BLaER1 treated with 17β-estradiol and CSF1 and Interleukin-3, amounts not matched to agents 10 nM and 100 nM (cell line): ENCODE data around the gene PERCC1.
"Not testable (repeated sequence)": the region's sequence is repeated elsewhere in the genome, so short reads cannot be mapped to it uniquely, and the experiment has no call there.

Experiments
- H3K27ac ChIP-seq, 11 experiments: shearing (Covaris generic); formaldehyde crosslinking; 2 replicates each; pipeline ENCODE4 v1.8.1; 2022
- H3K27me3 ChIP-seq, 11 experiments: shearing (Covaris generic); formaldehyde crosslinking; 2 replicates each; pipeline ENCODE4 v1.8.1; 2022
- H3K36me3 ChIP-seq, 11 experiments: shearing (Covaris generic); formaldehyde crosslinking; 2 replicates each; pipeline ENCODE4 v1.8.1; 2022
- H3K4me1 ChIP-seq, 10 experiments: shearing (Covaris generic); formaldehyde crosslinking; 2 replicates each; pipeline ENCODE4 v1.8.1; 2022
- H3K4me2 ChIP-seq, 11 experiments: shearing (Covaris generic); formaldehyde crosslinking; 2 replicates each; pipeline ENCODE4 v1.8.1; 2022
- H3K4me3 ChIP-seq, 10 experiments: shearing (Covaris generic); formaldehyde crosslinking; 2 replicates each; pipeline ENCODE4 v1.8.1; 2022
- H3K9ac ChIP-seq, 11 experiments: shearing (Covaris generic); formaldehyde crosslinking; 2 replicates each; pipeline ENCODE4 v1.8.1; 2022
- H3K9me3 ChIP-seq, 11 experiments: shearing (Covaris generic); formaldehyde crosslinking; replicated peaks in 1 of 11; 2 replicates each; pipeline ENCODE4 v1.8.1; 2022
- H4K20me1 ChIP-seq, 11 experiments: shearing (Covaris generic); formaldehyde crosslinking; 2 replicates each; pipeline ENCODE4 v1.8.1; 2022
- Cebpa-rat ChIP-seq, 11 experiments: shearing (Covaris generic); IDR thresholded peaks; 2 replicates each; pipeline ENCODE4 v1.8.1; 2022

PERCC1 gene

GRCh38 chr16:1433756-1434155, 2.9 kb downstream of the PERCC1 start:
- Histone ChIP-seq H3K9me3 (no peaks in the 10 kb centered on the region), H3K4me1 (peaks cover 46 to 92% (median 84%) of the 10 kb centered on the region in 10 experiments), H3K36me3 (no peaks in the 10 kb centered on the region; a peak in 1 of 22 replicates), H3K4me2 (peak overlapping the region; percentile 67 to 99 (median 94); a peak in 21 of 22 replicates), H3K4me3 (peak overlapping the region in 8 of 10 experiments; percentile 43 to 66 (median 55); a peak in 15 of 20 replicates), H3K9ac (peak overlapping the region in 10 of 11 experiments; percentile 43 to 80 (median 78); a peak in 18 of 22 replicates), H4K20me1 (no peaks in the 10 kb centered on the region), H3K27ac (peak overlapping the region in 9 of 11 experiments; percentile 39 to 84 (median 78); a peak in 17 of 22 replicates), H3K27me3 (peaks cover 0 to 4% (median 0%) of the 10 kb centered on the region in 11 experiments; a peak in 1 of 22 replicates)
- no peak for TF ChIP-seq Cebpa-rat (IDR thresholded peaks at IDR 0.05)

DNA sequence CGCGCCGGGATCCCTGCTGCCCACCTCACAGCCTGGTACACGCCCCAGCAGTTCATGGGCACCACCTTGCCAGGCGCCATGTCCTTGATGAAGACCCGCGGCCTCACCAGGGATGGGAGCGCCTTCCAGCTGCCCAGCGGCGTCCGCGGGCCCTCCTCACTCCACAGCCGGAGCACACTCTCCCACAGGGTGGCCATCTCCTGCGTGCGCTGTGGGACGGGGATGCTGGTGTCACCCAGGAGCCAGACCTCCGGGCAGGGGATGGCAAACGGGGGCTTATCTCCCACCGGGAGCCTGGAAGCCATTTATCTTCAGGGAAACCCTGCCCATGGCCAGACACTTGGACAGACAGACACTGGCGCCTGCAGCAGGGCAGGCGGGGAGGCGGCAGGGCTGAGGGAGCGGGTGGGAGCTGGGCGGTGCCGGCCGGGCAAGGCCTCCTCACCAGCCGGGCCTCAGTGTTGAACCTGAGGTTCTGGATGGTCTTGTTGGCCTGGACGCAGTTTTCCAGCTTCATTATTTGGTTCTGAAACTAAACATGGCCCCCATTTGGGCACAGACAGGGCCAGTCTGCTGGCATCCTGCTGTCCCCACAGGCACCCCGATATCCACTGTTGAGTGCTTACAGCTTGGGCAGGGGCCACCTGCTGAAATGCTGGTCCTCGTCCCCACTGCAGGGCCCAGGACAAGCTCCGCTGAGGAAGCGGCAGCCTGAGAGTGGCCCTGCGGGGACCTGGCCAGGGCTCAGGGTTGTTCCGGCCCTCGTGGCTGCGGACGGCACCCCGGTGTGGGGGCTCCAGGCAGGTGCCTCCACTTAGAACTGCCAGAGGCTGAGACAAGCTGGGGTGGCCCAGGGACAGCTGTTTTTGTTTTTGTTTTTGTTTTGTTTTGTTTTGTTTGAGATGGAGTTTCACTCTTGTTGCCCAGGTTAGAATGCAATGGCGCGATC, 4.0 kb downstream of the PERCC1 start:
- no peak overlapping the region; a peak in 1 of 22 replicates for H3K27ac ChIP-seq
- H3K4me2 ChIP-seq = peak overlapping the region in 2 of 11 experiments; percentile 6 to 8; a peak in 1 of 22 replicates
- no peak overlapping the region; a peak in 1 of 22 replicates for H3K9ac ChIP-seq
- H3K9me3 ChIP-seq = no peaks in the 10 kb centered on the region
- H3K4me3 ChIP-seq = no peak overlapping the region
- peaks cover 0 to 4% (median 0%) of the 10 kb centered on the region in 11 experiments; a peak in 1 of 22 replicates for H3K27me3 ChIP-seq
- no peaks in the 10 kb centered on the region for H4K20me1 ChIP-seq
- TF ChIP-seq Cebpa-rat (IDR thresholded peaks at IDR 0.05) = no peak
- H3K4me1 ChIP-seq = peaks cover 35 to 92% (median 83%) of the 10 kb centered on the region in 10 experiments
- H3K36me3 ChIP-seq = no peaks in the 10 kb centered on the region; a peak in 1 of 22 replicates

DNA sequence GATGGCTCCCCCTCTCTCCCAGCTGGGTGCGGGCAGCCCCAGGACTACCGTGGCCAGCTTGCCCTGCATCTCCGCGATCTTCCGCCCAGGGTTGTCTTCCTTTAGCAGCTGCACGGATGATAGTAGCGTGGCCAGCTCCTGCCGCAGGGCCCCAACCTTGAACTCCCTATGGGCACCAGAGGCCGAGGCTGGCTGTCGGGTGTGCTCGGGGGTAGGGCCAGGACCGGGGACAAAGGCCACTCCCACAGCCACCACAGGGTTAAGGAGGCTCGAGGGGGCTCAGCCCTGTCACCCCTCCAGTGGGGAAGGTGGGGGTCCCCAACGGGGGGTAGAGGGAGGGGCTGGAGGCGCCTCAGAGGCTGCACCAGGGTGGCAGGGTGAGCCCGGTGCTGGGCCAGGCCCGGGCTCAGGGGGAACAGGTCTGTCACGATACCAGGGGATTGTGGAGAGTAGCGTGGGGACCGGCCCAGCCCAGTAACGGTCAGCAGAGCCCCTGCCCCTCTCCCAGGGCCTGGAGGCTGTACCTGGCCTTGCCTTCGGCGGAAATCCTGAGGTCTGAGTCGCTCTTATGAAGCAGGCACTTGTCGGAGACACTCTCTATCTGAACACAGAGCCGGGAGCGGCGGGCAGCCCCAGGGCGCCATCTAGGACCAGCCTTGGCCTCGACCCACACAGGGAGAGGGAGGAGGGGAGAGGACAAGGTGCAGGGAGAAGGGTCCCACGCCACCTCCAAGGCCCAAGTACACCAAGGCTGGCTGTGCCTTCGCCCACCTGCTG, 5.2 kb downstream of the PERCC1 start:
- Histone ChIP-seq H3K36me3 (no peaks in the 10 kb centered on the region; a peak in 1 of 22 replicates), H3K4me2 (peak overlapping the region in 6 of 11 experiments; percentile 6 to 41 (median 30); a peak in 9 of 22 replicates), H3K27me3 (peaks cover 0 to 4% (median 0%) of the 10 kb centered on the region in 11 experiments; a peak in 1 of 22 replicates), H3K9ac (0 out of 22 replicates have a peak overlapping the region, but pooled peaks of 3 of the 11 experiments have one; percentile 9 to 41 (median 14)), H3K9me3 (no peaks in the 10 kb centered on the region), H3K4me1 (peaks cover 23 to 84% (median 74%) of the 10 kb centered on the region in 10 experiments), H4K20me1 (no peaks in the 10 kb centered on the region), H3K4me3 (no peak overlapping the region), H3K27ac (peak overlapping the region in 2 of 11 experiments; percentile 4 to 15; a peak in 2 of 22 replicates)
- no peak for TF ChIP-seq Cebpa-rat (IDR thresholded peaks at IDR 0.05)

DNA sequence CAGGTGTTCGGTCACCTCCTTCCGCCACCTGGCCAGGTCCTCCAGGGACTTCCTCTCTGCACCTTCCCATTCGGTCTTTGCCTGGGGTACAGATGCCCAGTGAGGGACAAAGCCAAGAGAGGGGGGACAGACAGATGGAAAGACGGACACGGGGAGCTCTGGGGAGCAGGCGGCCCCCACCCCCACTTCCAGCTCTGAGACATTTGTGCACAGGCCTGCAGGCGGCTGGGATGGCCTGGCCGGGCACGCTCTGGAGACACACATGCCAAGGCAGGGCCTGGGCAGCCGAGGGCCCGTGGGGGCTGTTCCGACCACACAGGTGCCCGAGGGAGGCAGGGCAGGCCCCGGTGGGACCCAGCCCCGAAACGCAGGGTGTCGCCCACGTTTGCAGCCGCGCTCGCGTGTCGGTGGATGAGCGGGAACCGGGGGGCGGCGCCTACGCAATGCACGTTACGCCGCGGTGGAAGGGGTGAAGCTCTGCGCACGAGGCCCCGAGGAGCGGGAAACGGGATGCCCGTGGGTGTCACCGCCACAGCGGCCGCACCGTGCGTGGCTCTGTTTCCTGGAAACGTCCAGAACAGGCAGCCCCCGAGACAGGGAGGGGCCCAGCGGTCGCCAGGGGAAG, 6.0 kb downstream of the PERCC1 start:
- Histone ChIP-seq H3K9me3 (no peaks in the 10 kb centered on the region), H3K27ac (peak overlapping the region in 2 of 11 experiments; percentile 4 to 15; a peak in 2 of 22 replicates), H3K36me3 (no peaks in the 10 kb centered on the region; a peak in 1 of 22 replicates), H3K4me1 (peaks cover 16 to 84% (median 72%) of the 10 kb centered on the region in 10 experiments), H4K20me1 (no peaks in the 10 kb centered on the region), H3K4me3 (no peak overlapping the region), H3K27me3 (peaks cover 0 to under 1% (median 0%) of the 10 kb centered on the region in 11 experiments; a peak in 1 of 22 replicates), H3K4me2 (peak overlapping the region in 7 of 11 experiments; percentile 6 to 41 (median 30); a peak in 12 of 22 replicates), H3K9ac (0 out of 22 replicates have a peak overlapping the region, but pooled peaks of 2 of the 11 experiments have one; percentile 9 to 41)
- TF ChIP-seq Cebpa-rat (IDR thresholded peaks at IDR 0.05) = no peak

DNA sequence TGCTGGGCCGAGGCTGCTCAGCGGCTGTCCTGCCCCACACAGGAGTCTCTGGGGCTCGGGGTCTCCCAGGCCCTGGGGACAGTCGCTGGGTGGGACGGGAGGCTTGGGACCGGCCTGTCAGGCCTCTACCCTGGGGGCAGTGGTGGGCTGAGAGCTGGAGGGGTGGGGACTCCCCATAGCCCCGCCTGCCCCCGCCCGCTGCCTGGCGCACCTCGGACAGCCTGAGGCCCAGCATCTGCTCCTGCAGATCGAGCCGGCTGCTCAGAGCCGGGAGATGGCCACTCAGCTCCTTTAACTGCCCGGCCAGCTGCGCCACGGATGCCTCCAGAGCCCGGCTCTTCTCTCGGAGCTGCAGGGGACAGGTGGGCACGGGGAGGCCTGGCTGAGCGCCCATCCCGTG, 6.7 kb downstream of the PERCC1 start:
- Histone ChIP-seq H3K9ac (peak overlapping the region in 1 of 11 experiments; percentile 33; a peak in 2 of 22 replicates), H3K36me3 (no peaks in the 10 kb centered on the region; a peak in 1 of 22 replicates), H3K4me1 (peaks cover 12 to 83% (median 65%) of the 10 kb centered on the region in 10 experiments), H3K4me3 (no peak overlapping the region), H3K27me3 (no peaks in the 10 kb centered on the region; a peak in 1 of 22 replicates), H4K20me1 (no peaks in the 10 kb centered on the region), H3K4me2 (peak overlapping the region in 4 of 11 experiments; percentile 27 to 49 (median 36); a peak in 1 of 22 replicates), H3K27ac (peak overlapping the region in 1 of 11 experiments; percentile 18; a peak in 1 of 22 replicates), H3K9me3 (no peaks in the 10 kb centered on the region)
- TF ChIP-seq Cebpa-rat (IDR thresholded peaks at IDR 0.05) = no peak

- Histone ChIP-seq H3K4me3 (no peak overlapping the region), H3K27me3 (no peaks in the 10 kb centered on the region), H3K4me2 (peak overlapping the region in 6 of 11 experiments; percentile 17 to 52 (median 42); a peak in 9 of 22 replicates), H3K4me1 (peaks cover 4 to 83% (median 64%) of the 10 kb centered on the region in 10 experiments; a peak in 18 of 20 replicates), H3K27ac (peak overlapping the region in 3 of 11 experiments; percentile 31 to 41 (median 40); a peak in 5 of 22 replicates), H3K9me3 (no peaks in the 10 kb centered on the region), H3K9ac (peak overlapping the region in 2 of 11 experiments; percentile 44 to 47; a peak in 1 of 22 replicates), H4K20me1 (no peaks in the 10 kb centered on the region), H3K36me3 (no peaks in the 10 kb centered on the region; a peak in 2 of 22 replicates)
- TF ChIP-seq Cebpa-rat (IDR thresholded peaks at IDR 0.05) = no peak
Measured at GRCh38 chr16:1438229-1439057, 7.6 kb downstream of the PERCC1 start.

DNA sequence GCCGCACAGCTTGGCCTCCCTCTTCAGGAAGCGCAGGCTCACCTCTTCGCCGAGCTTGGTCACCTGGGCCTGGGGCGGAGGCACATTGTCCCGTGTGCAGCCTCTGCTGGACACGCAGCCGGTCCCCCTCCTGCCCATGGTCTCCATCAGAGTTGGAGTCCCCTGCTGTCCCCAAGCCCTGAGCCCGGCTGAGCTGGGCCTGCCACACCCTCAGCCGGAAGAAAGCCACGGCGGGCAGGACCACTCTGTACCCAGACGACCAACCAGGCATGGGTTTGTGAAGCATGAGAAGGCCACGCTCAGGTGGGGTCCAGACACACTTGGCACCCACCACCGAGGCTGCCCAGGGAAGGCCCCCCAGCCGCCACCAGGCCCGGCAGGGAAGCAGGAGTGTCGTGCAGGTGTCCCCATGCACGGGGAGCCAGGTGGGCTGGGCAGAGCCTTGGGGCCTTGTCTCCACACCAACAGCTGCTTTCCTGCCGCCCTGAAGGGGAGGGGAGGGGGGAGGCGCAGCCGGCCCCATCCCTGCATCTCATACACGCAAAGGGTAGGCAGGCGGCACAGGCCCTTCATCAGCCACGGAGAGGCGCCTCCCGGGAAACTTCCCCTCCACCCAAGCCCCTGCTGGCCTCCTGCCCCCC, 8.3 kb downstream of the PERCC1 start:
- TF ChIP-seq Cebpa-rat (IDR thresholded peaks at IDR 0.05) = no peak
- Histone ChIP-seq H3K27me3 (no peaks in the 10 kb centered on the region), H3K36me3 (no peaks in the 10 kb centered on the region; a peak in 2 of 22 replicates), H3K27ac (peak overlapping the region in 4 of 11 experiments; percentile 31 to 43 (median 40); a peak in 7 of 22 replicates), H3K9me3 (no peaks in the 10 kb centered on the region), H3K4me1 (peaks cover 1 to 83% (median 64%) of the 10 kb centered on the region in 10 experiments; a peak in 19 of 20 replicates), H3K9ac (peak overlapping the region in 2 of 11 experiments; percentile 28 to 47; a peak in 2 of 22 replicates), H4K20me1 (no peaks in the 10 kb centered on the region), H3K4me3 (no peak overlapping the region), H3K4me2 (peak overlapping the region in 6 of 11 experiments; percentile 1 to 52 (median 36); a peak in 10 of 22 replicates)

- peak overlapping the region in 2 of 11 experiments; percentile 28 to 47; a peak in 1 of 22 replicates for H3K9ac ChIP-seq
- not testable (repeated sequence) for H3K27me3 ChIP-seq
Measured at GRCh38 chr16:1439699-1440074, 8.8 kb downstream of the PERCC1 start.

More at GRCh38 chr16:1439699-1440074, 8.8 kb downstream of the PERCC1 start:
- Histone ChIP-seq H3K27ac (peak overlapping the region in 4 of 11 experiments; percentile 31 to 43 (median 40); a peak in 6 of 22 replicates), H3K4me2 (peak overlapping the region in 5 of 11 experiments; percentile 1 to 52 (median 41); a peak in 9 of 22 replicates), H3K4me1 (peaks cover 6 to 86% (median 68%) of the 10 kb centered on the region in 10 experiments)
- not testable (repeated sequence) for H3K9me3 ChIP-seq, H4K20me1 ChIP-seq, H3K4me3 ChIP-seq, H3K36me3 ChIP-seq
